ENCODE results near the gene NR1H4.

NR1H4 gene

DNA sequence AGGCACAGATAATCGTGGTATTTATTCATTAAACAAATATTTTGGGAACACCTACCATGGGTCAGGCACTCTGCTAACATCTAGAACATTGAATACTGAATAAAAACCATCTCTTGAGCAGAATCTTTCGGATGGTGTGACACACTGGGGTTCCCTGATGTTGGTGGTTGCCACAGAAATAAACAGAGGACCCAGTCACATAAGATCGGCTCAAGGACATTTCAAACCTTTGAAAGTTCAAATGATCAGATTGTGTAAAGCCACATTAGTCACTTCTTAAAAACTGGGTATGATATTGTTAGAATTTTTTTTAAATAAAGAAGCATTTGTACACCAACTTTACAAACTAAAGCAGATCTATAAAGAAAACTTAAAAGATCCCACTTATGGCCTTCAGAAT lies 39.0 kb downstream of the NR1H4 start:
- DNase-seq (ENCODE audit: low spot score): no peak
- ChIA-PET POLR2A (ENCODE audit: low non-redundant PET) (no interaction called here), CTCF (no interaction called here)
- no peak overlapping the region for H3K27ac ChIP-seq
- TF ChIP-seq, protein P1, sequence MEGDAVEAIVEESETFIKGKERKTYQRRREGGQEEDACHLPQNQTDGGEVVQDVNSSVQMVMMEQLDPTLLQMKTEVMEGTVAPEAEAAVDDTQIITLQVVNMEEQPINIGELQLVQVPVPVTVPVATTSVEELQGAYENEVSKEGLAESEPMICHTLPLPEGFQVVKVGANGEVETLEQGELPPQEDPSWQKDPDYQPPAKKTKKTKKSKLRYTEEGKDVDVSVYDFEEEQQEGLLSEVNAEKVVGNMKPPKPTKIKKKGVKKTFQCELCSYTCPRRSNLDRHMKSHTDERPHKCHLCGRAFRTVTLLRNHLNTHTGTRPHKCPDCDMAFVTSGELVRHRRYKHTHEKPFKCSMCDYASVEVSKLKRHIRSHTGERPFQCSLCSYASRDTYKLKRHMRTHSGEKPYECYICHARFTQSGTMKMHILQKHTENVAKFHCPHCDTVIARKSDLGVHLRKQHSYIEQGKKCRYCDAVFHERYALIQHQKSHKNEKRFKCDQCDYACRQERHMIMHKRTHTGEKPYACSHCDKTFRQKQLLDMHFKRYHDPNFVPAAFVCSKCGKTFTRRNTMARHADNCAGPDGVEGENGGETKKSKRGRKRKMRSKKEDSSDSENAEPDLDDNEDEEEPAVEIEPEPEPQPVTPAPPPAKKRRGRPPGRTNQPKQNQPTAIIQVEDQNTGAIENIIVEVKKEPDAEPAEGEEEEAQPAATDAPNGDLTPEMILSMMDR (conservative IDR thresholded peaks at IDR 0.05; ENCODE audit: low read depth): no peak

DNA sequence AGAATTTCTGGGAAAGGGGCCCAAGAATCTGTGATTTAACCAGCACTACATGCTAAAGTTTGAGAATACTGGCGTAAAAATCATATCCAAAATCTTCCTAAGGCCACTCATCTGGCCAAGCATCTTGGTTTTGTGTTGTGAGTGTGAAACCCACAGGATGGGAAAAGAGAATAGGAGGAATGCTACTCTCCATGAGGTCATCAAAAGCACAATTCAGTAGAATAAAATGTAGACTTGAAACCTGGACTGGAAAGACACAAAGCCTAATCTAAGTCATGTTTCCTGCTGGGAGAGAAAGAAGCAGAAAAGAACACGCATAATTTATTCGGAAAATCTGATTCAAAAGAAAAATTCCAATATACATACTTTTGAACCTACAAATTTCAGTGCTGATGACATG lies 42.3 kb downstream of the NR1H4 start:
- no peak for DNase-seq (ENCODE audit: low spot score)
- ChIA-PET CTCF (no interaction called here), POLR2A (ENCODE audit: low non-redundant PET) (no interaction called here)
- TF ChIP-seq, protein P1 (conservative IDR thresholded peaks at IDR 0.05; ENCODE audit: low read depth): no peak
- no peak overlapping the region for H3K27ac ChIP-seq

DNA sequence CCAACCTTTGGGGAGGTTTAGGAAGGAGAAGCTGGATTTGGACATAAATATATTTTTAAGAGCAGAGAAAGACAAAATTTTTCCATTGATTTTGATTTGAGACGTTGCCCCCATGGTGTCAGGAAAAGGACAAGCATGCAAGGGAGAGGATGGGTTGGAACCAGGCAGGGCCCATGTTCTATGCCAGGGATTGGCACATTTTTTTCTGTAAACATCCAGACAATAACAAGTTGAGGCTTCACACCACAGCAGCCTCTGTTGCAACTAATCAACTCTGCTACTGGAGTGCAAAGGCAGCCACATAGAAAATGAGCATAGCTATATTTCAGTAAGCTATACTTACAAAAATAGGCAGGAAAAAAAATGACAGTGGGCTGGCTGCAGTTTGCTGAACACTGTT lies 44.7 kb downstream of the NR1H4 start:
- H3K27ac ChIP-seq: no peak overlapping the region
- no peak for DNase-seq (ENCODE audit: low spot score)
- TF ChIP-seq, protein P1 (conservative IDR thresholded peaks at IDR 0.05; ENCODE audit: low read depth): no peak
- ChIA-PET POLR2A (ENCODE audit: low non-redundant PET) (interaction anchor here (0.6 kb wide), 1 partner anchor 275 kb away, joined by 3 read pairs; no protein-coding TSS in a partner anchor), CTCF (no interaction called here)

DNA sequence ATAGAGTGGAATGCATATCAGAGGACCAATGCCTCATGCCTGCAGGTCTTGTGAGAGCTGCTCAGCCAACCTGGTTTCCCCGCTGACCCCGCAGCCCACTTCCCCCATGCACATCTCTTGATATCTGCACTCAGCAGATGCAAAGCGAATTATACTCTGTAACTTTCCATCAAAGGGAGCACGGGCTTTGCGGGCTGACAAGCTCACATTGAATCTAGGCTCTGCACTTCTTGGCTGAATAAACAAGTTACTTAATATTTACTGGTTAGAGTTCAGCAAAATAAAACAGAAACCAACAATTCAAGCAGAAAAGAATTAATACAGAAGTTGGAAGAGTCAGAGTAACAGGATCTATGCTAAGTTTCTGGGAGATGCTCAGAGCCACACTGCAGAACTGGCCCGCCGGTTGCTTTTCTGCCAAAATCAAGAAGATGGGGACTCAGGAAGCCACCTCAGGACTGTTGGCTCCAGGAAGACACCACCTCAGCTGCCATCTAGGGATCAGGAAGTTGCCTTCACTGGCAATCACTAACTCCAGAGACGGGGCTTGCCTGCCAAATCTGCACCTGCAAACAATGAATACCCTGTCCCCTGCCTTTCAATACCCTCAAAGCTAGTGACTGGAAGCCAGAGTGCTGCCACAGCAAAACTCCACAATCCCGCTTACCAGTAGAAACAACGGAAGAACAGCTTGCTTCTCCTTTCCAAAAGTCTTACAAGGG lies 46.5 kb downstream of the NR1H4 start:
- TF ChIP-seq, protein P1 (conservative IDR thresholded peaks at IDR 0.05; ENCODE audit: low read depth): no peak
- H3K27ac ChIP-seq: no peak overlapping the region
- DNase-seq (ENCODE audit: low spot score): no peak
- POLR2A ChIA-PET (ENCODE audit: low non-redundant PET): no interaction called here
- CTCF ChIA-PET: no interaction called here

DNA sequence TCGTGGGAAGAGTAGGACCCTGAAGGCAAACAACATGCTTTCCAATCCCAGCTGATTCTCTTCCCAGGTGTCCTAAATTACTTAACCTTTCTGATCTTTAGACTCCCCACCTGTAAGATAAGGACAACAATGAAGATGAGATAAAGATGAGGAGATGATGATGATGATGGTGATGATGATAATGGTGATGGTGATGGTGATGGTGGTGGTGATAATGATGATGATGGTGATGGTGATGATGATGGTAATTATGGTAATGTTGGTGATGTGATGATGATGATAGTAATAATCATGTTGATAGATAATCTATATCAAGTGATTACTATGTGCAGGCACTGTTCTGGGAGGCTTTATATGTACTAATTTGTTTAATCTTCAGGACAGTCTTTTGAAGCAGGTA lies 48.3 kb downstream of the NR1H4 start:
- ChIA-PET POLR2A (ENCODE audit: low non-redundant PET) (no interaction called here), CTCF (interaction anchor here (0.6 kb wide), 1 partner anchor 179 kb away, joined by 4 read pairs; no protein-coding TSS in a partner anchor)
- TF ChIP-seq, protein P1 (conservative IDR thresholded peaks at IDR 0.05; ENCODE audit: low read depth): no peak
- H3K27ac ChIP-seq: no peak overlapping the region
- DNase-seq (ENCODE audit: low spot score): no peak

DNA sequence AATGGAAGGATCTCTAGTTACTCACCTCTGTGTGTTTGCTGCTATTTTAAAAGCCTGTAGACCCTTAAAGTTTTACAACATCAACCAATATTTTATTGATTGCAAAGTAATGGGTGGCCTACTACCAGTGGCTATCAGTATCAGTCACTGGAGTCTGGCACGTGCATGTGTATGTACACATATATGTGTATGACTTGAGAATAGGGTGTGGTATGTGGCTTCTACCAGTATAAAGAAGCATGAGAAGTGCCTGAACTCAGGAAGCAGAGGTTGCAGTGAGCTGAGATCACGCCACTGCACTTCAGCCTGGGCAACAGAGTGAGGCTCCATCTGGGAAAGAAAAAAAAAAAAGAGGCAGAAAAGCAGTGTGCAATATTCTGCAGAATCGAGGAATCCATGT lies 54.4 kb downstream of the NR1H4 start:
- ChIA-PET CTCF (interaction anchor here (0.6 kb wide), 1 partner anchor 1931 kb away, joined by 4 read pairs; no protein-coding TSS in a partner anchor), POLR2A (ENCODE audit: low non-redundant PET) (no interaction called here)
- no peak overlapping the region for H3K27ac ChIP-seq
- no peak for DNase-seq (ENCODE audit: low spot score)
- TF ChIP-seq, protein P1 (conservative IDR thresholded peaks at IDR 0.05; ENCODE audit: low read depth): no peak

Measured in RWPE1 (cell line).